ENCODE data around the gene PRPF6.

DNA sequence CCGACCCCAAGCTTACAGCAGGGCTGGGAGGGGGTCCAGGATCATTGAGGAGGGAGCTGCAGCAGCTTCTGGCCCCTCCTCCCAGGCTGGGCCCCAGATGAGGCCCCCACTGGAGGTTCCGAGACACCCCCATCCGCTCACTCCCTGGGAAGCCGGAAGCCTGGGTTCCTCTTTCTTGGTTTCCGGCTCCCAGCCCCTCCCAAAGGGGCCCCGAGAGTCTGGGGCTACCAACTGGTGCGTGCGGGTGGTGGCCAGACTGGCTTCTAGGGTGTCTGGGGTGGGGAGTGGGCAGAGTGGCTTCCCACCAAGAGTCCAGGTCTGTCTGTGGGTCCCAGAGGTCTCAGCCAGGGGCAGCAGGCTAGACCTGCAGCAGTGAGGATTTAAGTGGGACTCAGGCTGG is 96.2 kb downstream of the PRPF6 start:
- TF ChIP-seq, protein P1, sequence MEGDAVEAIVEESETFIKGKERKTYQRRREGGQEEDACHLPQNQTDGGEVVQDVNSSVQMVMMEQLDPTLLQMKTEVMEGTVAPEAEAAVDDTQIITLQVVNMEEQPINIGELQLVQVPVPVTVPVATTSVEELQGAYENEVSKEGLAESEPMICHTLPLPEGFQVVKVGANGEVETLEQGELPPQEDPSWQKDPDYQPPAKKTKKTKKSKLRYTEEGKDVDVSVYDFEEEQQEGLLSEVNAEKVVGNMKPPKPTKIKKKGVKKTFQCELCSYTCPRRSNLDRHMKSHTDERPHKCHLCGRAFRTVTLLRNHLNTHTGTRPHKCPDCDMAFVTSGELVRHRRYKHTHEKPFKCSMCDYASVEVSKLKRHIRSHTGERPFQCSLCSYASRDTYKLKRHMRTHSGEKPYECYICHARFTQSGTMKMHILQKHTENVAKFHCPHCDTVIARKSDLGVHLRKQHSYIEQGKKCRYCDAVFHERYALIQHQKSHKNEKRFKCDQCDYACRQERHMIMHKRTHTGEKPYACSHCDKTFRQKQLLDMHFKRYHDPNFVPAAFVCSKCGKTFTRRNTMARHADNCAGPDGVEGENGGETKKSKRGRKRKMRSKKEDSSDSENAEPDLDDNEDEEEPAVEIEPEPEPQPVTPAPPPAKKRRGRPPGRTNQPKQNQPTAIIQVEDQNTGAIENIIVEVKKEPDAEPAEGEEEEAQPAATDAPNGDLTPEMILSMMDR (IDR thresholded peaks at IDR 0.05): no peak
- TF ChIP-seq EP300 (IDR thresholded peaks at IDR 0.05): no peak

Data from upper lobe of left lung (tissue), 4 donors.